Liver (tissue), 9 donors: Measurements from ENCODE around the gene TBC1D4. TPM values are rescaled to one million over a fixed set of nuclear protein-coding genes. Genes with fewer than 3 reads are reported as not detected.

Experiments
- DNase-seq: peaks from one replicate; pipeline ENCODE4 v3.0.0-alpha.2; 2017; ENCODE audit warnings: low spot score
- H3K27ac ChIP-seq, 2 donors: one replicate each; pipeline ENCODE4 v1.7.0; 2013; ENCODE audit warnings: inconsistent platforms in 2 of 2, low read length in 2 of 2, control low read depth in 1 of 2, low read depth in 1 of 2, mild to moderate bottlenecking in 1 of 2
- H3K27me3 ChIP-seq, 4 donors: one replicate each; pipeline versions ENCODE4 v1.6.1 to v1.7.0; 2013; ENCODE audit warnings: low read length in 3 of 4, inconsistent platforms in 1 of 4, mild to moderate bottlenecking in 1 of 4, moderate library complexity in 1 of 4; ENCODE audit not compliant: control insufficient read depth in 4 of 4, insufficient read depth in 4 of 4
- H3K36me3 ChIP-seq, 4 donors: one replicate each; pipeline versions ENCODE4 v1.6.1 to v1.7.0; 2013; ENCODE audit warnings: low read length in 3 of 4, mild to moderate bottlenecking in 3 of 4, low read depth in 1 of 4, moderate library complexity in 1 of 4; ENCODE audit not compliant: control insufficient read depth in 4 of 4, insufficient read depth in 3 of 4
- H3K4me1 ChIP-seq, 4 donors: one replicate each; pipeline versions ENCODE4 v1.6.1 to v1.7.0; 2013; ENCODE audit warnings: low read length in 3 of 4, mild to moderate bottlenecking in 3 of 4, moderate library complexity in 1 of 4; ENCODE audit not compliant: control insufficient read depth in 4 of 4, insufficient read depth in 4 of 4
- H3K4me3 ChIP-seq, 3 donors: one replicate each; pipeline versions ENCODE4 v1.6.1 to v1.7.0; 2013; ENCODE audit warnings: low read length in 3 of 3, control low read depth in 1 of 3, low read depth in 1 of 3, mild to moderate bottlenecking in 1 of 3
- H3K9ac ChIP-seq, 2 donors: one replicate each; pipeline ENCODE4 v1.7.0; 2013; ENCODE audit warnings: low read length in 2 of 2, mild to moderate bottlenecking in 2 of 2, moderate library complexity in 2 of 2, control low read depth in 1 of 2, low read depth in 1 of 2
- H3K9me3 ChIP-seq, 4 donors: one replicate each; pipeline versions ENCODE4 v1.6.1 to v1.7.0; 2013; ENCODE audit warnings: low read length in 3 of 4; ENCODE audit not compliant: control insufficient read depth in 4 of 4
- ATF3 ChIP-seq: IDR thresholded peaks from 2 replicates; pipeline ENCODE4 v1.6.1; 2016; ENCODE audit warnings: antibody characterized with exemption
- EGR1 ChIP-seq, 2 donors: IDR thresholded peaks; 2 replicates each; pipeline ENCODE4 v1.6.1; 2016 to 2018; ENCODE audit warnings: antibody characterized with exemption in 2 of 2, low read depth in 2 of 2
- FOXA2 ChIP-seq: IDR thresholded peaks from 2 replicates; pipeline ENCODE4 v1.6.1; 2016; ENCODE audit warnings: antibody characterized with exemption
- GABPA ChIP-seq, 2 donors: IDR thresholded peaks in 1 of 2; conservative IDR thresholded peaks in 1 of 2; 2 replicates each; pipeline ENCODE4 v1.6.1; 2016; ENCODE audit warnings: antibody characterized with exemption in 2 of 2, mild to moderate bottlenecking in 1 of 2, moderate library complexity in 1 of 2
- HNF4A ChIP-seq, 2 donors: conservative IDR thresholded peaks; 2 replicates each; pipeline ENCODE4 v1.6.1; 2016; ENCODE audit warnings: antibody characterized with exemption in 2 of 2, mild to moderate bottlenecking in 2 of 2
- HNF4G ChIP-seq: IDR thresholded peaks from 2 replicates; pipeline ENCODE4 v1.6.1; 2016; ENCODE audit warnings: antibody characterized with exemption
- JUND ChIP-seq, 2 donors: IDR thresholded peaks; 2 replicates each; pipeline ENCODE4 v1.6.1; 2016; ENCODE audit warnings: antibody characterized with exemption in 2 of 2
- MAX ChIP-seq: IDR thresholded peaks from 2 replicates; pipeline ENCODE4 v1.6.1; 2016; ENCODE audit warnings: antibody characterized with exemption
- NR2F2 ChIP-seq: IDR thresholded peaks from 2 replicates; pipeline ENCODE4 v1.6.1; 2016; ENCODE audit warnings: antibody characterized with exemption
- RAD21 ChIP-seq, 2 donors: IDR thresholded peaks; 2 replicates each; pipeline ENCODE4 v1.6.1; 2016; ENCODE audit warnings: antibody characterized with exemption in 2 of 2, mild to moderate bottlenecking in 2 of 2
- REST ChIP-seq: IDR thresholded peaks from 2 replicates; pipeline ENCODE4 v1.6.1; 2016; ENCODE audit warnings: antibody characterized with exemption, mild to moderate bottlenecking
- RXRA ChIP-seq, 2 donors: IDR thresholded peaks; 2 replicates each; pipeline ENCODE4 v1.6.1; 2017 to 2018; ENCODE audit warnings: antibody characterized with exemption in 2 of 2, mild to moderate bottlenecking in 1 of 2
- WGBS: extraction: QIAGEN DNeasy Blood & Tissue Kit; methylation state at CpG from one replicate; pipeline ENCODE4 v1.1.7; 2013; 5-methylcytosine and 5-hydroxymethylcytosine counted together
- polyA plus RNA-seq, 2 donors: library from polyadenylated mRNA; stranded (reverse) in 1 of 2; unstranded in 1 of 2; fragments of 200-250 nt in 1 of 2; fragments of >200 nt in 1 of 2; fragmentation: Nextera tagmentation in 1 of 2; extraction: Ambion mirVana in 1 of 2; gene quantifications; one replicate each; pipeline versions ENCODE4 v1.2.1 to v1.2.3, GENCODE V29; 2013 to 2015
- total RNA-seq, 2 donors: library from RNA; depleted of rRNA; stranded (reverse); fragments of >200 nt; gene quantifications; one replicate each; pipeline ENCODE4 v1.2.3, GENCODE V29; 2014
- donor health status: healthy.
- donor health status: healthy.
- donor health status: healthy.
- donor health status: healthy.
- donor health status: healthy.

The TBC1D4 gene
- total and polyA plus RNA-seq, 4 donors: 2.3 to 11.1 (median 6.5) TPM

GRCh38 chr13:75415694-75416093 lies 66.3 kb downstream of the TBC1D4 start:
- Histone ChIP-seq H3K4me1 (peaks cover 4 to 33% (median 18%) of the 10 kb centered on the region in 4 donors), H3K27me3 (no peaks in the 10 kb centered on the region), H3K9me3 (no peaks in the 10 kb centered on the region), H3K4me3 (no peak overlapping the region), H3K9ac (no peak overlapping the region), H3K27ac (peak overlapping the region in 1 of 2 donors; percentile 65), H3K36me3 (no peaks in the 10 kb centered on the region)
- no peak for DNase-seq
- TF ChIP-seq MAX: no peak
- TF ChIP-seq RAD21 (IDR thresholded peaks at IDR 0.05): peak in 1 of 2 donors; percentile 7
- TF ChIP-seq EGR1 (IDR thresholded peaks at IDR 0.05; ENCODE audit: low read depth in 2 of 2): no peak
- peak in 1 of 2 donors; percentile 23 for TF ChIP-seq HNF4A (conservative IDR thresholded peaks at IDR 0.05)
- peak; percentile 78 for TF ChIP-seq ATF3
- peak; percentile 36 to 49 for TF ChIP-seq RXRA (IDR thresholded peaks at IDR 0.05)
- TF ChIP-seq FOXA2: no peak
- TF ChIP-seq JUND (IDR thresholded peaks at IDR 0.05): peak; percentile 81 to 83
- 92% methylated on average over 1 of the region's 1 CpG for WGBS

- Histone ChIP-seq H3K4me3 (no peak overlapping the region), H3K9me3 (no peaks in the 10 kb centered on the region), H3K27me3 (no peaks in the 10 kb centered on the region), H3K27ac (no peak overlapping the region), H3K36me3 (no peaks in the 10 kb centered on the region), H3K9ac (no peak overlapping the region), H3K4me1 (peaks cover 4 to 33% (median 18%) of the 10 kb centered on the region in 4 donors)
- 91% methylated on average over 2 of the region's 2 CpGs for WGBS
- TF ChIP-seq JUND (IDR thresholded peaks at IDR 0.05) (no peak), RAD21 (IDR thresholded peaks at IDR 0.05) (no peak), REST (no peak), MAX (no peak), GABPA (IDR thresholded peaks at IDR 0.05 in 1 of 2, conservative IDR thresholded peaks at IDR 0.05 in 1 of 2) (no peak), ATF3 (no peak), NR2F2 (no peak), EGR1 (IDR thresholded peaks at IDR 0.05; ENCODE audit: low read depth in 2 of 2) (no peak), HNF4G (no peak)
- DNase-seq: no peak
Measured at GRCh38 chr13:75415171-75415570, 66.8 kb downstream of the TBC1D4 start.
